ENCODE data around the gene CYFIP1. TPM values are rescaled to one million over a fixed set of nuclear protein-coding genes. Genes with fewer than 3 reads are reported as not detected.

CYFIP1 gene
- total RNA-seq, 1 donor from 2014 or later, result 143 TPM

DNA sequence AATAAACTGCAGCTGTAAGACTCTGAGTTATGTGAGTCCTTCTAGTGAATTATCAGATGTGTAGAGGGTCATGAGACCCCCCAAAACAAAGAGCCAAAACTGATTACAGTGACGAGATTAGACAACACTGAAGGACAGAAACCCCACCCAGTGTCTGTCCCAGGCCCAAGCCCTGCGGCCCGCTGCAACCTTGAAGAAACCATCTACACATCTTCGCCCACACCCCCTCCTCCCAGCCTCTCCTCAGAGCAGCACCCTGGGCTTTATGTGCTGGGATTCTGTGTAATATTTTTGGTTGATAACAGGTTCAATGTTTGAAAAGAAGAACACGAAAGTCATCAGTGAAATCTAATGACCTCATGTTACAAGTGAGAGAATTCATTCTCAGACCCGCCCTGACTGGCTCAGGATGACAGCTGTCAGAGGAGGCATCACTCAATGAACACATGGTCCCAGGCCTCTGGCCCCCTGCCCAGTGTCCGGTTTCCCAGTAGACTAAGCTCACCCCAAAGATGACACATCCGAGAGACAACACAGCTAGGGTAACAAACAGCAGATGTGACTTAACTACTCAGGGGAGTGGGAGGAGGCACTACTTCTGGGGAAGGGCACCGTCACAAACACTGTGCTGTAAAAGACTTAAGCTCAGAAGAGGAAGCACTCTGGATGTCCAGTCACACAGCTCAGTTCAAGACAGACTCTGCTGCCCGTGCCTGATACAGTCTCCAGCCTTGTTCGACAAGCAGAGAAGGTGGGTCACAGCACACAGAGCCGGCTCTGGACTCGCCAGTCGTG lies 92.8 kb downstream of the CYFIP1 start:
- peak; percentile 68 for DNase-seq
- Mint-ChIP-seq H3K9me3 (ENCODE audit: unreplicated experiment) (peaks cover 10% of the 10 kb centered on the region), H3K4me3 (ENCODE audit: unreplicated experiment) (peak overlapping the region; percentile 54), H3K27ac (ENCODE audit: unreplicated experiment) (peak overlapping the region; percentile 96), H3K36me3 (ENCODE audit: unreplicated experiment) (peaks cover 10% of the 10 kb centered on the region), H3K27me3 (ENCODE audit: unreplicated experiment) (peaks cover 12% of the 10 kb centered on the region), H3K4me1 (ENCODE audit: low read depth, unreplicated experiment) (peaks cover 28% of the 10 kb centered on the region)
- TF ChIP-seq, protein P1, sequence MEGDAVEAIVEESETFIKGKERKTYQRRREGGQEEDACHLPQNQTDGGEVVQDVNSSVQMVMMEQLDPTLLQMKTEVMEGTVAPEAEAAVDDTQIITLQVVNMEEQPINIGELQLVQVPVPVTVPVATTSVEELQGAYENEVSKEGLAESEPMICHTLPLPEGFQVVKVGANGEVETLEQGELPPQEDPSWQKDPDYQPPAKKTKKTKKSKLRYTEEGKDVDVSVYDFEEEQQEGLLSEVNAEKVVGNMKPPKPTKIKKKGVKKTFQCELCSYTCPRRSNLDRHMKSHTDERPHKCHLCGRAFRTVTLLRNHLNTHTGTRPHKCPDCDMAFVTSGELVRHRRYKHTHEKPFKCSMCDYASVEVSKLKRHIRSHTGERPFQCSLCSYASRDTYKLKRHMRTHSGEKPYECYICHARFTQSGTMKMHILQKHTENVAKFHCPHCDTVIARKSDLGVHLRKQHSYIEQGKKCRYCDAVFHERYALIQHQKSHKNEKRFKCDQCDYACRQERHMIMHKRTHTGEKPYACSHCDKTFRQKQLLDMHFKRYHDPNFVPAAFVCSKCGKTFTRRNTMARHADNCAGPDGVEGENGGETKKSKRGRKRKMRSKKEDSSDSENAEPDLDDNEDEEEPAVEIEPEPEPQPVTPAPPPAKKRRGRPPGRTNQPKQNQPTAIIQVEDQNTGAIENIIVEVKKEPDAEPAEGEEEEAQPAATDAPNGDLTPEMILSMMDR (IDR thresholded peaks at IDR 0.05; ENCODE audit: partially characterized antibody, unreplicated experiment), result no peak

DNA sequence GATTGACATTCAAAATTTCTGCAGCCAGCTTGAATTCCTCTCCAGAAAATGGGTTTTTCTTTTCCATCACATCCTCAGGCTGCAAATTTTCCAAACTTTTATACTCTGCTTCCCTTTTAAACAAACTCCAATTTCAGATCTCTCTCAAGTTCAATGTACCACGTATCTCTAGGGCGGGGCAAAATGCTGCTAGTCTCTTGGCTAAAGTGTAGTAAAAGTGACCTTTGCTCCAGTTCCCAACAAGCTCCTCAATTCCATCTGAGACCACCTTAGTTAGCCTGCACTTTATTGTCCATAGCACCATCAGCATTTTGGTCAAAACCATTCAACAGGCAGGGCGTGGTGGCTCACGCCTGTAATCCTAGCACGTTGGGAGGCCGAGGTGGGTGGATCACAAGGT lies 95.0 kb downstream of the CYFIP1 start:
- DNase-seq, result no peak
- Mint-ChIP-seq H3K27ac (ENCODE audit: unreplicated experiment) (peak overlapping the region; percentile 2), H3K9me3 (ENCODE audit: unreplicated experiment) (peaks cover 10% of the 10 kb centered on the region), H3K36me3 (ENCODE audit: unreplicated experiment) (peaks cover 9% of the 10 kb centered on the region), H3K4me1 (ENCODE audit: low read depth, unreplicated experiment) (peaks cover 29% of the 10 kb centered on the region), H3K4me3 (ENCODE audit: unreplicated experiment) (no peak overlapping the region), H3K27me3 (ENCODE audit: unreplicated experiment) (peaks cover 12% of the 10 kb centered on the region)
- TF ChIP-seq, protein P1 (IDR thresholded peaks at IDR 0.05; ENCODE audit: partially characterized antibody, unreplicated experiment), result no peak

DNA sequence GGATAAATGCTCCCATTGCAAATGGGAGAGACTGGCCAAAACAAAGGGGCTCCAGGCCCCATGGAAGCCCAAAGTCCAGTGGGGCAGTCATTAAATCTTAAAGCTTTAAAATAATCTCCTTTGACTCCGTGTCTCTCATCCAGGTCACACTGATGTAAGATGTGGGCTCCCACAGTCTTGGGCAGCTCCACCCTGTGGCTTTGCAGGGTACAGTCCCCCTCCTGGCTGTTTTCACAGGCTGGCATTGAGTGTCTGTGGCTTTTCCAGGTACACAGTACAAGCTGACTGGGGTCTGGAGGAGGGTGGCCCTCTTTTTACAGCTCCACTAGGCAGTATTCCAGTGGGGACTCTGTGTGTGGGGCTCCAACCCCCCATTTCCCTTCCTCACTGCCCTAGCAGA lies 95.8 kb downstream of the CYFIP1 start:
- TF ChIP-seq, protein P1 (IDR thresholded peaks at IDR 0.05; ENCODE audit: partially characterized antibody, unreplicated experiment), result no peak
- H3K27me3 Mint-ChIP-seq (ENCODE audit: unreplicated experiment), result peaks cover 10% of the 10 kb centered on the region
- no peak overlapping the region for H3K4me3 Mint-ChIP-seq (ENCODE audit: unreplicated experiment)
- H3K4me1 Mint-ChIP-seq (ENCODE audit: low read depth, unreplicated experiment), result peaks cover 26% of the 10 kb centered on the region
- peaks cover 9% of the 10 kb centered on the region for H3K36me3 Mint-ChIP-seq (ENCODE audit: unreplicated experiment)
- H3K27ac Mint-ChIP-seq (ENCODE audit: unreplicated experiment), result no peak overlapping the region
- DNase-seq, result no peak
- H3K9me3 Mint-ChIP-seq (ENCODE audit: unreplicated experiment), result peaks cover 8% of the 10 kb centered on the region

DNA sequence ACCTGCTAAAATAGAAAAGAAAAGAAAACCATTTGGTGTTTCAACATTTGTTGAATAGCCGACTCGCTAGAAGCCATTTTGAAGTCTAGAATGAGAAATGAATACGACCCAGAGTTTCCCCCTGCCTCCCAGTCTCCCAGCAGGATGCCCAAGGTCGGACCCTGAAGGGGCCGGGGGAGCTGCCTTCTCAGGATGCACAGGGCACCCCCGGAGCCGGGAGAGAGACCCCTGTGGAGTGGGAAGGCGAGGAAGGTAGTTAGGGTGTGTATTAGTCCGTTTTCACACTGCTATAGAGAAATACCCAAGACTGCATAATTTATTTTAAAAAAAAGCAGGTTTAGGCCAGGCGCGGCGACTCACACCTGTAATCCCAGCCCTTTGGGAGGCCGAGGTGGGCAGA lies 97.0 kb downstream of the CYFIP1 start:
- peaks cover 29% of the 10 kb centered on the region for H3K4me1 Mint-ChIP-seq (ENCODE audit: low read depth, unreplicated experiment)
- peaks cover 9% of the 10 kb centered on the region for H3K36me3 Mint-ChIP-seq (ENCODE audit: unreplicated experiment)

More for the DNA sequence above, 97.0 kb downstream of the CYFIP1 start:
- H3K9me3 Mint-ChIP-seq (ENCODE audit: unreplicated experiment), result peaks cover 12% of the 10 kb centered on the region
- TF ChIP-seq, protein P1 (IDR thresholded peaks at IDR 0.05; ENCODE audit: partially characterized antibody, unreplicated experiment), result no peak
- DNase-seq, result no peak
- peaks cover 11% of the 10 kb centered on the region for H3K27me3 Mint-ChIP-seq (ENCODE audit: unreplicated experiment)
- no peak overlapping the region for H3K27ac Mint-ChIP-seq (ENCODE audit: unreplicated experiment)
- no peak overlapping the region for H3K4me3 Mint-ChIP-seq (ENCODE audit: unreplicated experiment)
